A549 (cell line): ENCODE data around the gene DPAGT1. TPM values are rescaled to one million over a fixed set of nuclear protein-coding genes. Genes with fewer than 3 reads are reported as not detected.

Experiments
- ATAC-seq, 2 experiments: fragments of 200-7000 bp in 1 of 2; fragments of >200 bp in 1 of 2; cut with Nextera tagmentation in 1 of 2; cut with Tn5 transposase in 1 of 2; 3 replicates each; pipeline versions ENCODE4 v1.8.0 to v1.9.1; 2018 to 2020; ENCODE audit warnings: mild to moderate bottlenecking in 1 of 2, moderate library complexity in 1 of 2
- CTCF ChIA-PET: fragments of 300-600 bp; sonication (Branson Sonifier 250); formaldehyde crosslinking; extraction: SDS; loops from one replicate; lab custom pipeline; 2021; ENCODE audit warnings: antibody characterized with exemption, inconsistent platforms; lab: Yijun Ruan, JAX
- POLR2A ChIA-PET: fragments of 350-600 bp; formaldehyde crosslinking; extraction: SDS; loops from one replicate; lab custom pipeline; 2021; ENCODE audit warnings: antibody characterized with exemption, inconsistent platforms; lab: Yijun Ruan, JAX
- DNase-seq, 2 experiments: peaks; one replicate each; pipeline versions ENCODE4 v3.0.0 to v3.0.0-alpha.2; 2011 to 2016; ENCODE audit warnings: low read depth in 1 of 2, low spot score in 1 of 2
- FAIRE-seq: peaks from 2 replicates; lab custom pipeline; 2011; peaks lifted over from hg19 to GRCh38; lab: Jason Lieb, UNC
- H3K27ac ChIP-seq, 2 experiments: fragments of >200 bp; sonication (Bioruptor Twin); formaldehyde crosslinking; 3 replicates each; pipeline ENCODE4 v1.5.1; 2016 to 2017
- H3K4me1 ChIP-seq: fragments of >200 bp; sonication (Bioruptor Twin); formaldehyde crosslinking; 3 replicates; pipeline ENCODE4 v1.6.1; 2016
- H3K4me2 ChIP-seq: fragments of >200 bp; sonication (Bioruptor Twin); formaldehyde crosslinking; 3 replicates; pipeline ENCODE4 v1.6.1; 2016
- H3K4me3 ChIP-seq: fragments of >200 bp; sonication (Bioruptor Twin); formaldehyde crosslinking; 3 replicates; pipeline ENCODE4 v1.5.1; 2016
- H3K9me3 ChIP-seq: fragments of >200 bp; sonication (Bioruptor Twin); formaldehyde crosslinking; 3 replicates; pipeline ENCODE4 v1.6.1; 2016
- CEBPB ChIP-seq, 2 experiments: fragments of >200 bp in 1 of 2; sonication (Bioruptor Twin) in 1 of 2; formaldehyde crosslinking in 1 of 2; IDR thresholded peaks; 2 replicates each; pipeline ENCODE4 v1.6.1; 2012 to 2016
- JUN ChIP-seq, 2 experiments: fragments of >200 bp; sonication (Bioruptor Twin); formaldehyde crosslinking; IDR thresholded peaks; 2 replicates in 1 of 2; 3 replicates in 1 of 2; pipeline ENCODE4 v1.6.1; 2016 to 2017
- KDM5A ChIP-seq: fragments of 200-600 bp; sonication (generic); IDR thresholded peaks from 2 replicates; pipeline ENCODE4 v1.6.1; 2016; ENCODE audit warnings: antibody characterized with exemption, mild to moderate bottlenecking
- PHF8 ChIP-seq: fragments of 200-600 bp; sonication (generic); IDR thresholded peaks from 2 replicates; pipeline ENCODE4 v1.6.1; 2016; ENCODE audit warnings: low read depth, mild to moderate bottlenecking, antibody characterized with exemption, moderate library complexity, borderline replicate concordance
- POLR2A ChIP-seq: IDR thresholded peaks from 2 replicates; pipeline ENCODE4 v1.6.1; 2012; ENCODE audit warnings: mild to moderate bottlenecking, low read length
- RAD21 ChIP-seq, 2 experiments: fragments of >200 bp in 1 of 2; sonication (Bioruptor Twin) in 1 of 2; formaldehyde crosslinking in 1 of 2; IDR thresholded peaks in 1 of 2; conservative IDR thresholded peaks in 1 of 2; 2 replicates in 1 of 2; 3 replicates in 1 of 2; pipeline ENCODE4 v1.6.1; 2012 to 2018; ENCODE audit warnings: inconsistent platforms in 1 of 2
- RARB ChIP-seq: fragments of 250-450 bp; sonication (Bioruptor Pico); IDR thresholded peaks from 2 replicates; pipeline ENCODE4 v1.8.0; 2021; ENCODE audit warnings: mild to moderate bottlenecking, moderate library complexity
- SMC3 ChIP-seq: fragments of >200 bp; sonication (Bioruptor Twin); formaldehyde crosslinking; IDR thresholded peaks from 3 replicates; pipeline ENCODE4 v1.6.1; 2018; ENCODE audit warnings: inconsistent platforms
- WGBS: methylation state at CpG from one replicate; pipeline ENCODE4 v1.1.6; 2017; ENCODE audit errors: missing lambda C conversion rate; 5-methylcytosine and 5-hydroxymethylcytosine counted together
- polyA plus RNA-seq, 4 experiments: library from polyadenylated mRNA; depleted of rRNA in 3 of 4; stranded (reverse); fragments of >200 nt; fragmentation: RNase III in 1 of 4; extraction: RNeasy Plus Mini Kit Qiagen cat#74134 plus additional on column Dnase treatment in 1 of 4; gene quantifications; 2 replicates in 3 of 4; 3 replicates in 1 of 4; pipeline ENCODE4 v1.2.3, GENCODE V29; 2011 to 2017
- TF ChIP-seq, protein P1 (sequence below): fragments of 200-600 bp; sonication (generic); IDR thresholded peaks from 2 replicates; pipeline ENCODE4 v1.6.1; 2016; ENCODE audit warnings: antibody characterized with exemption, mild to moderate bottlenecking, moderate library complexity
- TF ChIP-seq, protein P2 (sequence below): fragments of >200 bp; sonication (Bioruptor Twin); formaldehyde crosslinking; IDR thresholded peaks from 3 replicates; pipeline ENCODE4 v1.5.1; 2016
- TF ChIP-seq, protein P3 (sequence below): IDR thresholded peaks from 2 replicates; pipeline ENCODE4 v1.6.1; 2012; ENCODE audit warnings: low read depth, borderline replicate concordance

Gene DPAGT1
- polyA plus RNA-seq, 2 of the 4 experiments (the other 2 are of a cell fraction) = 43.7 to 81.4 TPM

GRCh38 chr11:119094816-119095065 is 6.9 kb downstream of the DPAGT1 start:
- ATAC-seq (peak; percentile 81 to 83), DNase-seq (no peak), FAIRE-seq (no peak)
- ChIA-PET POLR2A (interaction anchor here (0.6 to 2.2 kb wide), 13 partner anchors 10 to 244 kb away, joined by 3 to 31 read pairs (median 5); partner anchors contain the start of genes C2CD2L, HINFP, HMBS and HYOU1), CTCF (interaction anchor here (0.6 to 1.9 kb wide), 14 partner anchors 10 to 338 kb away, joined by 3 to 21 read pairs (median 4); partner anchors contain the start of genes C2CD2L, HMBS, NLRX1 and VPS11)
- H3K4me3 ChIP-seq = peak overlapping the region; percentile 68
- peaks cover 29% of the 10 kb centered on the region for H3K4me1 ChIP-seq
- H3K9me3 ChIP-seq = no peaks in the 10 kb centered on the region
- H3K27ac ChIP-seq = peak overlapping the region; percentile 89 to 100
- no peak for TF ChIP-seq JUN (IDR thresholded peaks at IDR 0.05)
- peak; percentile 12 to 44; a peak in 2 of 5 replicates for TF ChIP-seq RAD21 (conservative IDR thresholded peaks at IDR 0.05 in 1 of 2, IDR thresholded peaks at IDR 0.05 in 1 of 2)
- peak; percentile 39; the same call in 1 of the 3 replicates for TF ChIP-seq SMC3
- peak; percentile 42; the same call in 1 of the 2 replicates for TF ChIP-seq KDM5A
- TF ChIP-seq, protein P1, sequence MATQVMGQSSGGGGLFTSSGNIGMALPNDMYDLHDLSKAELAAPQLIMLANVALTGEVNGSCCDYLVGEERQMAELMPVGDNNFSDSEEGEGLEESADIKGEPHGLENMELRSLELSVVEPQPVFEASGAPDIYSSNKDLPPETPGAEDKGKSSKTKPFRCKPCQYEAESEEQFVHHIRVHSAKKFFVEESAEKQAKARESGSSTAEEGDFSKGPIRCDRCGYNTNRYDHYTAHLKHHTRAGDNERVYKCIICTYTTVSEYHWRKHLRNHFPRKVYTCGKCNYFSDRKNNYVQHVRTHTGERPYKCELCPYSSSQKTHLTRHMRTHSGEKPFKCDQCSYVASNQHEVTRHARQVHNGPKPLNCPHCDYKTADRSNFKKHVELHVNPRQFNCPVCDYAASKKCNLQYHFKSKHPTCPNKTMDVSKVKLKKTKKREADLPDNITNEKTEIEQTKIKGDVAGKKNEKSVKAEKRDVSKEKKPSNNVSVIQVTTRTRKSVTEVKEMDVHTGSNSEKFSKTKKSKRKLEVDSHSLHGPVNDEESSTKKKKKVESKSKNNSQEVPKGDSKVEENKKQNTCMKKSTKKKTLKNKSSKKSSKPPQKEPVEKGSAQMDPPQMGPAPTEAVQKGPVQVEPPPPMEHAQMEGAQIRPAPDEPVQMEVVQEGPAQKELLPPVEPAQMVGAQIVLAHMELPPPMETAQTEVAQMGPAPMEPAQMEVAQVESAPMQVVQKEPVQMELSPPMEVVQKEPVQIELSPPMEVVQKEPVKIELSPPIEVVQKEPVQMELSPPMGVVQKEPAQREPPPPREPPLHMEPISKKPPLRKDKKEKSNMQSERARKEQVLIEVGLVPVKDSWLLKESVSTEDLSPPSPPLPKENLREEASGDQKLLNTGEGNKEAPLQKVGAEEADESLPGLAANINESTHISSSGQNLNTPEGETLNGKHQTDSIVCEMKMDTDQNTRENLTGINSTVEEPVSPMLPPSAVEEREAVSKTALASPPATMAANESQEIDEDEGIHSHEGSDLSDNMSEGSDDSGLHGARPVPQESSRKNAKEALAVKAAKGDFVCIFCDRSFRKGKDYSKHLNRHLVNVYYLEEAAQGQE = no peak
- TF ChIP-seq, protein P2, sequence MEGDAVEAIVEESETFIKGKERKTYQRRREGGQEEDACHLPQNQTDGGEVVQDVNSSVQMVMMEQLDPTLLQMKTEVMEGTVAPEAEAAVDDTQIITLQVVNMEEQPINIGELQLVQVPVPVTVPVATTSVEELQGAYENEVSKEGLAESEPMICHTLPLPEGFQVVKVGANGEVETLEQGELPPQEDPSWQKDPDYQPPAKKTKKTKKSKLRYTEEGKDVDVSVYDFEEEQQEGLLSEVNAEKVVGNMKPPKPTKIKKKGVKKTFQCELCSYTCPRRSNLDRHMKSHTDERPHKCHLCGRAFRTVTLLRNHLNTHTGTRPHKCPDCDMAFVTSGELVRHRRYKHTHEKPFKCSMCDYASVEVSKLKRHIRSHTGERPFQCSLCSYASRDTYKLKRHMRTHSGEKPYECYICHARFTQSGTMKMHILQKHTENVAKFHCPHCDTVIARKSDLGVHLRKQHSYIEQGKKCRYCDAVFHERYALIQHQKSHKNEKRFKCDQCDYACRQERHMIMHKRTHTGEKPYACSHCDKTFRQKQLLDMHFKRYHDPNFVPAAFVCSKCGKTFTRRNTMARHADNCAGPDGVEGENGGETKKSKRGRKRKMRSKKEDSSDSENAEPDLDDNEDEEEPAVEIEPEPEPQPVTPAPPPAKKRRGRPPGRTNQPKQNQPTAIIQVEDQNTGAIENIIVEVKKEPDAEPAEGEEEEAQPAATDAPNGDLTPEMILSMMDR = peak; percentile 50
- no peak for TF ChIP-seq RARB (CRISPR knock-in tag)
- WGBS = 0% methylated on average over 1 of the region's 19 CpGs
- peak overlapping the region; percentile 89 for H3K4me2 ChIP-seq

DNA sequence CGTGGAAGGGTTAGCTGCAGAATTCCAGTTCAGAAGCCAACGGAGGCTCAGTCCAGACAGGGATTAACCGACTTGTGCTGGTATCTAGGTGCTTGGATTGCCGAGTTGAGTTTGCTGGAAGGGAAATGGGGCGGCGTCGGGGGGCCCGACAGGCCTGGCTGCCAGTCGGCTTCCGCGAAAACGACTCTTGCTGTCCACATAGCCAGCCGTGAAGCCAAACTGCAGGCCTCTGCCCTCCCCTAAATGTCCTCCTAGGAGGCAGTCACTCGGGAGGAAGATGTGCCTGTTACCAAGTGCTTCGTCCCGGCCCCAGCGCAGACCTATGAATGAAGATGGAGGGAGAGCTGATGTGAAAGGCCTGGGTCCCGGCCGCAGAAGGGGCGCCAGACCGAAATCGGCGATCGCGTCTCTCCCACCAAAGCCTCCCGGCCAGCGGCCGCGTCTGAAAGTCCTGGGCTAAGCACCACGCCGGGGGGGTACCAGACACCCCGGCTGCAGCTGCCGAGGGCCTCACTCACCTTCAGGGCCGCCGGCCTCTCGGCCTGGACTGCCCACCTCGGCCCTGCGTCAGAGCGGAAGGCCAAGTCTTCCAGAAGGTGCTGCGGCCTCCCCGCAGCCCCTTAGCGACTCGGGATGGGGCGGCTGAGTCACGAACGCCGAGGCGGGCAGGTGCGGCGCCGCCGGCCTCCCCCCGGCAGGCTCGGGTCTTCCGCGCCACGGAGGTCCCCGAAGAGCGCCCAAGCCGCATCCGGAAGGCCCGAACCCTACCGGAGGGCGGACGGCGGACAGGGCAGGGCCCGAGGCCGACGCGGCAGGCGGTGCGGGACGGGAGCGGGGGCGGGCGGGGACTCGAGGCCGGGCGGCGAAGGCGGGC is 7.5 kb downstream of the DPAGT1 start:
- no peak for DNase-seq
- no peak for TF ChIP-seq CEBPB (IDR thresholded peaks at IDR 0.05)
- TF ChIP-seq PHF8 = 0 out of 2 replicates have a peak, but pooled peaks have one; percentile 27
- peak in 1 of 2 experiments; percentile 55; a peak in 2 of 5 replicates for TF ChIP-seq JUN (IDR thresholded peaks at IDR 0.05)
- TF ChIP-seq, protein P3, sequence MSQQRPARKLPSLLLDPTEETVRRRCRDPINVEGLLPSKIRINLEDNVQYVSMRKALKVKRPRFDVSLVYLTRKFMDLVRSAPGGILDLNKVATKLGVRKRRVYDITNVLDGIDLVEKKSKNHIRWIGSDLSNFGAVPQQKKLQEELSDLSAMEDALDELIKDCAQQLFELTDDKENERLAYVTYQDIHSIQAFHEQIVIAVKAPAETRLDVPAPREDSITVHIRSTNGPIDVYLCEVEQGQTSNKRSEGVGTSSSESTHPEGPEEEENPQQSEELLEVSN = no peak
- TF ChIP-seq POLR2A = peak; percentile 32
- TF ChIP-seq, all 56 proteins: peak for 3
- FAIRE-seq (no peak), ATAC-seq (peak; percentile 7 to 17; a peak in 4 of 6 replicates)
- WGBS = under 1% methylated on average over 7 of the region's 81 CpGs
- peaks cover 28% of the 10 kb centered on the region for H3K4me1 ChIP-seq
- peak overlapping the region; percentile 68 for H3K4me3 ChIP-seq
- CTCF ChIA-PET = interaction anchor here (0.6 to 1.9 kb wide), 13 partner anchors 9 to 339 kb away, joined by 3 to 21 read pairs (median 4); partner anchors contain the start of genes C2CD2L, HMBS, NLRX1 and VPS11
- peak overlapping the region; percentile 89 to 100 for H3K27ac ChIP-seq
- POLR2A ChIA-PET = interaction anchor here (0.7 to 2.2 kb wide), 13 partner anchors 9 to 244 kb away, joined by 3 to 31 read pairs (median 5); partner anchors contain the start of genes C2CD2L, HINFP, HMBS and HYOU1
- H3K4me2 ChIP-seq = peak overlapping the region; percentile 89
- no peaks in the 10 kb centered on the region for H3K9me3 ChIP-seq
